ENCODE measurements around the gene GYG1.

DNA sequence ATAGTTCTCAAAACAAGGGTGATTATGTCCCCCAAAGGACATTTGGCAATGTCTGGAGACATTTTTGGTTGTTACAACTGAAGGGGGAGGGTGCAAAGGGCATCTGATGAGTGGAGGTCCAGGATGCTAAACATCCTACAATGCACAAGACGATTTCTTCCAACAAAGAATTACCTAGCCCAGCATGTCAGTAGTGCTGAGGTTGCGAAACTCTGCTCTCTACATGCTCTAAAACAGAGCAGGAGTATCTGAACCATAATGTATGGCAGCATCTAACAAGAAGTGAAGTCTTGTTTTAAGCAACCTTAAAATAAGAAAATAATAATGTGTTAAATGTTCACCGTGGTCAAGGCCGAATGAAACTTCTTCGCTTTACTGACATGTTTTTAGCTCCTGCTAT, 7.0 kb downstream of the GYG1 start:
- TF ChIP-seq EZH2 (IDR thresholded peaks at IDR 0.05; ENCODE audit: insufficient read depth, poor library complexity, severe bottlenecking) (no peak), EZH2phosphoT487 (IDR thresholded peaks at IDR 0.05; ENCODE audit: insufficient read depth, low read depth) (no peak)

All from GM23248 (cell line).